ENCODE results near the gene TPD52L1. TPM values are rescaled to one million over a fixed set of nuclear protein-coding genes. Genes with fewer than 3 reads are reported as not detected.

Gene TPD52L1
- total and polyA plus RNA-seq, 2 donors from 2014 or later = 69.1 to 91.1 TPM

DNA sequence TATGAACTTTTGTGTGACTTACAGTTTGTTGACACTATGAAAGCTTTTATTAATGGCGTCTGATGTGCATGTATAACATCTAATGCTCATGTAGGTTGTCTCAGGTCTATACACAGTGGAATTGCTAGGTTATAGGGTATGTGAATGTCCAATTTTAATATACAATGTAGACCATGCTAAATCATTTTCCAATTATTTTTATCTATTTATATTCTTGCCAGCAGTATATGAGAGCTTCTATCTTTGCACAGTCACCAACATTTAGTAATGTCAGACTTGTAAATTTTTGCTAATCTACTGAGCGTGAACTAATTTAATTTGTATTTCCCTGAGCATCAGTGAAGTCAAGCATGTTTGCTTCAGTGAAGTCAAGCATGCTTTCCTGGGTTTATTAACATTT lies 64.4 kb downstream of the TPD52L1 start:
- no peak for FAIRE-seq
- intact Hi-C loops (cut with DNase I) = no loop called here
- TF ChIP-seq, protein P1, sequence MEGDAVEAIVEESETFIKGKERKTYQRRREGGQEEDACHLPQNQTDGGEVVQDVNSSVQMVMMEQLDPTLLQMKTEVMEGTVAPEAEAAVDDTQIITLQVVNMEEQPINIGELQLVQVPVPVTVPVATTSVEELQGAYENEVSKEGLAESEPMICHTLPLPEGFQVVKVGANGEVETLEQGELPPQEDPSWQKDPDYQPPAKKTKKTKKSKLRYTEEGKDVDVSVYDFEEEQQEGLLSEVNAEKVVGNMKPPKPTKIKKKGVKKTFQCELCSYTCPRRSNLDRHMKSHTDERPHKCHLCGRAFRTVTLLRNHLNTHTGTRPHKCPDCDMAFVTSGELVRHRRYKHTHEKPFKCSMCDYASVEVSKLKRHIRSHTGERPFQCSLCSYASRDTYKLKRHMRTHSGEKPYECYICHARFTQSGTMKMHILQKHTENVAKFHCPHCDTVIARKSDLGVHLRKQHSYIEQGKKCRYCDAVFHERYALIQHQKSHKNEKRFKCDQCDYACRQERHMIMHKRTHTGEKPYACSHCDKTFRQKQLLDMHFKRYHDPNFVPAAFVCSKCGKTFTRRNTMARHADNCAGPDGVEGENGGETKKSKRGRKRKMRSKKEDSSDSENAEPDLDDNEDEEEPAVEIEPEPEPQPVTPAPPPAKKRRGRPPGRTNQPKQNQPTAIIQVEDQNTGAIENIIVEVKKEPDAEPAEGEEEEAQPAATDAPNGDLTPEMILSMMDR (IDR thresholded peaks at IDR 0.05; ENCODE audit: borderline replicate concordance, extremely low read depth, insufficient read depth) = no peak

DNA sequence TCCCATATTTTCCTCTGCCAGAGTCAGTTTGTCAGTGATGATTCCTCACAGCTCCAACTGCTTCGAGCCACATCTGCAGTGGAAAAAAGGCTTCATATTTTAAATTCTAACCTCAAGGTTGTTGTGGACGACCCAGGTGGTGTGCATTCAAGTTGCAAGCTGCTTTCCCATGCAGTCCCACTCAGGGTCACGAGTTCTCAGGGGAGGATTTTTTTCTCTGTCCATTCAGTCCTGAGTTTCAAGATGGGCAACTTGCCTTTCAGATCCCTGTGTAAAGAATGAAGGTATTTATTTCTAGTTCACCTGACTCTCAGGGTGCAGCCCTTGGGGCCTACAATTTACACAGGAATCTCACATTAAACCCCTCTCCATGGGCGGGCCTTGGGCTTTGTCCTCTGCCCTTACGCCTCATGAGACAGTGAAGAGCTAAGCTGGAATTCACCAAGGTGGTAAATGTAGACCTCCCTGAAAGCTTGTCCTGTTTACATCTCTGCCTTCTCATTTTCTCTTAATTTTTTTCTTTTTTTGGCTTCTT lies 65.9 kb downstream of the TPD52L1 start:
- DNase-seq (peak in 1 of 5 donors; percentile 25), FAIRE-seq (no peak)
- Histone ChIP-seq H3K9ac (ENCODE audit: low read length in 3 of 3) (no peak overlapping the region), H3K4me3 (ENCODE audit: low read length in 3 of 3) (no peak overlapping the region), H3K27ac (ENCODE audit: low read depth in 2 of 2, low read length in 2 of 2) (no peak overlapping the region), H3K4me1 (ENCODE audit: control insufficient read depth in 2 of 3, insufficient read depth in 2 of 3, low read depth in 1 of 3, low read length in 3 of 3) (peaks cover 0 to 18% (median 7%) of the 10 kb centered on the region in 3 donors), H3K36me3 (ENCODE audit: control insufficient read depth in 2 of 3, insufficient read depth in 3 of 3, low read length in 3 of 3) (no peaks in the 10 kb centered on the region), H3K27me3 (ENCODE audit: control insufficient read depth, insufficient read depth, low read length) (no peaks in the 10 kb centered on the region), H3K9me3 (ENCODE audit: control insufficient read depth in 2 of 3, insufficient read depth in 1 of 3, low read length in 3 of 3) (no peaks in the 10 kb centered on the region)
- TF ChIP-seq, protein P1 (IDR thresholded peaks at IDR 0.05; ENCODE audit: borderline replicate concordance, extremely low read depth, insufficient read depth) = no peak
- intact Hi-C loops (cut with DNase I) = no loop called here

More for the DNA sequence above, 64.4 kb downstream of the TPD52L1 start:
- no peaks in the 10 kb centered on the region for H3K27me3 ChIP-seq (ENCODE audit: control insufficient read depth, insufficient read depth, low read length)
- H3K4me3 ChIP-seq (ENCODE audit: low read length in 3 of 3) = no peak overlapping the region
- no peak for DNase-seq
- no peak overlapping the region for H3K27ac ChIP-seq (ENCODE audit: low read depth in 2 of 2, low read length in 2 of 2)
- H3K9me3 ChIP-seq (ENCODE audit: control insufficient read depth in 2 of 3, insufficient read depth in 1 of 3, low read length in 3 of 3) = no peaks in the 10 kb centered on the region
- H3K9ac ChIP-seq (ENCODE audit: low read length in 3 of 3) = no peak overlapping the region
- no peaks in the 10 kb centered on the region for H3K36me3 ChIP-seq (ENCODE audit: control insufficient read depth in 2 of 3, insufficient read depth in 3 of 3, low read length in 3 of 3)
- peaks cover 0 to 15% (median 6%) of the 10 kb centered on the region in 3 donors for H3K4me1 ChIP-seq (ENCODE audit: control insufficient read depth in 2 of 3, insufficient read depth in 2 of 3, low read depth in 1 of 3, low read length in 3 of 3)

DNA sequence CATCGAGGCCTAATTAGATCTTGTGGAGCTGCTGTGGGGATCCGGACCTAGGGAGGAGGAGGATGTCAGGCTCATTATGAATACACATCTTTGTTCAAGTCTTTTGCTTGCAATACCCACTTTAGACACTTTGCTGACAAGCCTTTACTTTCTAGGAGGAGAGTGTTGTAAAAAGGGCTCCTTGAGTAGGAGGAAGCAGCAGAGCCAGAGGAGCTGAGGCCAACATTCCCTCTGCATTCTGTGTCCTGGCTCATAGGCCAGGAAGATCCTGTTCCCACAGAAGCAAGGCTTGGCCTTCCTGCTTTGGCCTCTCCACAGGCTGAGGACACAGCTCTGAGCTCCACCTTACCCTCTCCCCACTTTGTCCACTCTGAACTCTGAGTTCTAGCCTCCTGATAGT lies 67.1 kb downstream of the TPD52L1 start:
- TF ChIP-seq, protein P1 (IDR thresholded peaks at IDR 0.05; ENCODE audit: borderline replicate concordance, extremely low read depth, insufficient read depth) = no peak
- DNase-seq (no peak), FAIRE-seq (no peak)
- Histone ChIP-seq H3K9ac (ENCODE audit: low read length in 3 of 3) (no peak overlapping the region), H3K36me3 (ENCODE audit: control insufficient read depth in 2 of 3, insufficient read depth in 3 of 3, low read length in 3 of 3) (no peaks in the 10 kb centered on the region), H3K27me3 (ENCODE audit: control insufficient read depth, insufficient read depth, low read length) (no peaks in the 10 kb centered on the region), H3K9me3 (ENCODE audit: control insufficient read depth in 2 of 3, insufficient read depth in 1 of 3, low read length in 3 of 3) (no peaks in the 10 kb centered on the region), H3K4me1 (ENCODE audit: control insufficient read depth in 2 of 3, insufficient read depth in 2 of 3, low read depth in 1 of 3, low read length in 3 of 3) (peaks cover 0 to 18% (median 7%) of the 10 kb centered on the region in 3 donors), H3K4me3 (ENCODE audit: low read length in 3 of 3) (no peak overlapping the region), H3K27ac (ENCODE audit: low read depth in 2 of 2, low read length in 2 of 2) (no peak overlapping the region)
- intact Hi-C loops (cut with DNase I) = no loop called here
